ENCODE data around the gene PARL. TPM values are rescaled to one million over a fixed set of nuclear protein-coding genes. Genes with fewer than 3 reads are reported as not detected.

PARL gene
- total RNA-seq, 2 donors from 2014 or later = 31.5 to 44.3 TPM

DNA sequence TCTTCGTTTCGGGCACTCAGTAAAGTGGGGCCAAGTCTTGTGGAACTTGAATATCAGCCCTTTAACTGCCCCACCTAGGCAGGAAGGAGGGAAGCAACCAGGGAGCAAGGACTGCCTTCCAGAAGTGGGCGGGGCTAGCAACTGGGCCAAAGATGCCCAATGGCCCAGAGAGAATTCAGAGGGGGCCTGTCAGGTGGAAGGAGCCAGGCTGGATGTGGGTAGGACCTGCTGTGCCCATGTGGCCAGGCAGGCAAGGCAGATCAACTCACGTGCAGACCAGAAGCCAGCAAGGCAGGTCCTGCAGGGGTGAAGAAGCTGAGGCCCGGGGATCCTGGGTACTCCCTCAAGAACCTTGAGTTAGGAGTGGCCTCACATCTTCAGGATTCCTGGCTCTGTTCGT lies 64.8 kb downstream of the PARL start:
- no peaks in the 10 kb centered on the region for H3K27me3 ChIP-seq (replicated peaks; ENCODE audit: insufficient read depth)
- no peaks in the 10 kb centered on the region for H3K9me3 ChIP-seq
- no peaks in the 10 kb centered on the region for H3K4me1 ChIP-seq (replicated peaks)
- DNase-seq (ENCODE audit: low spot score) = no peak
- no peak overlapping the region for H3K27ac ChIP-seq
- no peaks in the 10 kb centered on the region for H3K36me3 ChIP-seq
- 72% methylated on average over 6 of the region's 6 CpGs for WGBS
- TF ChIP-seq POLR2AphosphoS5 (IDR thresholded peaks at IDR 0.05) (no peak), POLR2A (IDR thresholded peaks at IDR 0.05) (no peak)
- TF ChIP-seq, protein P1, sequence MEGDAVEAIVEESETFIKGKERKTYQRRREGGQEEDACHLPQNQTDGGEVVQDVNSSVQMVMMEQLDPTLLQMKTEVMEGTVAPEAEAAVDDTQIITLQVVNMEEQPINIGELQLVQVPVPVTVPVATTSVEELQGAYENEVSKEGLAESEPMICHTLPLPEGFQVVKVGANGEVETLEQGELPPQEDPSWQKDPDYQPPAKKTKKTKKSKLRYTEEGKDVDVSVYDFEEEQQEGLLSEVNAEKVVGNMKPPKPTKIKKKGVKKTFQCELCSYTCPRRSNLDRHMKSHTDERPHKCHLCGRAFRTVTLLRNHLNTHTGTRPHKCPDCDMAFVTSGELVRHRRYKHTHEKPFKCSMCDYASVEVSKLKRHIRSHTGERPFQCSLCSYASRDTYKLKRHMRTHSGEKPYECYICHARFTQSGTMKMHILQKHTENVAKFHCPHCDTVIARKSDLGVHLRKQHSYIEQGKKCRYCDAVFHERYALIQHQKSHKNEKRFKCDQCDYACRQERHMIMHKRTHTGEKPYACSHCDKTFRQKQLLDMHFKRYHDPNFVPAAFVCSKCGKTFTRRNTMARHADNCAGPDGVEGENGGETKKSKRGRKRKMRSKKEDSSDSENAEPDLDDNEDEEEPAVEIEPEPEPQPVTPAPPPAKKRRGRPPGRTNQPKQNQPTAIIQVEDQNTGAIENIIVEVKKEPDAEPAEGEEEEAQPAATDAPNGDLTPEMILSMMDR (IDR thresholded peaks at IDR 0.05) = no peak
- intact Hi-C loops (cut with DNase I) = no loop called here
- H3K4me3 ChIP-seq = no peak overlapping the region

DNA sequence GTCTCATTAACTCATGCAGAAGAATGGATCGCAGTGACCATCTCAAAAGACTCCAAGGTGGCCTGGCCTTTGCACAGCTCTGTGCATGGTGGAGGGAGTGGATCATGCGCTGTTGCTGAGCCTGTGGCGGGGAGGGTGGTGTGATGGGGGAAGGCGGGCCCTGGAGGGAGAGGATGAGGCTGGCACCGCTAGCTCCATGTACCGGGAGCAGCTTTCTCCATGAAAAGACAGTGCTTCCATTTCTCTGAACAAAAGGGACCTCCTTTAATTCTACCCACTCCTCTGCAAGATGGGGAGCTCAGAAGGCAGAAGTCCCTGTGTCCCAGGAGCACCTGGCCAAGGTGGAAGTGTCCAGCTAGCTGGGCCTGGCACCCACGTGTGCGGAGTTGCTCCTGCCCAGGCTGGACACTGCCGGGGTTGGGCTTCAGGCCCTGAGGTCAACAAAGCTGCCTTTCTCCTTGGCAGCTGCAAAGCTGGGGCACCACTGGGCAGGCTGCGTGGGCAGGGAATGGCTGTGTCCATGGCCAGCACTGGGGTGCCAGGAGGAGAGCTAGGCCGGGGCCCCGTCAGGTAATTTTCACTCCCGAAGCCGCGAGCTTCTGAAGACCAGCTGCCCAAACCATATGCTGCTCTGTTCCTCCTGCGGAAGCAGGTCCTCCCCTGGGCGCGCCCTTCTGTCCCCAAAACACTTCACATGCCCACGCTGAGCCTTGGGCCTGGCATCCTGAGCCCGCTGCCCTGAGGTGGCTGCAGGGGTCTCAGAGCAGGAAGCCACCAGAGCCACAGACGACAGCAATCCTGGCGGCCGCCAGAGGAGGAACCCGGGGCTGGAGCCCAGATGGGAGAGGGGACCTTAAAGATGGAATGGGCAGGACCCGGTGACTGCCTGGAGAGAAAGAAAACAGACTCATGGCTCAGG lies 65.7 kb downstream of the PARL start:
- Histone ChIP-seq H3K27ac (no peak overlapping the region), H3K4me3 (no peak overlapping the region), H3K36me3 (no peaks in the 10 kb centered on the region), H3K9me3 (no peaks in the 10 kb centered on the region), H3K27me3 (replicated peaks; ENCODE audit: insufficient read depth) (no peaks in the 10 kb centered on the region), H3K4me1 (replicated peaks) (no peaks in the 10 kb centered on the region)
- no peak for DNase-seq (ENCODE audit: low spot score)
- intact Hi-C loops (cut with DNase I) = no loop called here
- TF ChIP-seq, protein P1 (IDR thresholded peaks at IDR 0.05) = no peak
- TF ChIP-seq POLR2A (IDR thresholded peaks at IDR 0.05) (no peak), POLR2AphosphoS5 (IDR thresholded peaks at IDR 0.05) (no peak)
- WGBS = 90% methylated on average over 25 of the region's 25 CpGs

DNA sequence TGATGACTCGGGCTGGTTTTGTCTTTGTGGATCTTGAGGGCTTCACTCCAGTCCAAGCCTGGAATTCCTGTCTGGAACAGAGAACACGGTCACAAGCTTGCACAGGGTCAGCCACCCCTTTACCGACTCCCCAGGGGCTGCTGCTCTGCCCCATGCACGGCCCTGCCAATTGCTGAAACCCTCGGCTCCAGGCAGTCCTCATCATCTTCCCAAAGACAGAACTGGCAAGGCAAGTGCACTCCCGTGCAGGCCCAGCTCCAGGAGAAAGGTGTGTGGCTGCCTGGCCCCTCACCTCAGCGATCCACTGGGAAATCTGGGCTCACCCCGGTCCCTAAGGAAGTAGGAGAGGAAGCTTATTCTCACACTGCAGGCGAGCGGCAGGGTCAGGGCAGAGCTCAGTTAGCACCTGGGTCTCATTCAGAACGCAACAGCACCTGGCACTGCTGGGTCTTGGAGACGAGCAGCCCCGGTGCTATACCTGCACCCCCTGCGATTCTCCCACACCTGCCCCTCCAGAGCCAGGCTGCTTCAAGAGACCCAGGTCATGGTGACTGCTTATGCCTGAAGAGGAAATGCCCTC lies 66.5 kb downstream of the PARL start:
- Histone ChIP-seq H3K27me3 (replicated peaks; ENCODE audit: insufficient read depth) (no peaks in the 10 kb centered on the region), H3K9me3 (no peaks in the 10 kb centered on the region), H3K4me3 (no peak overlapping the region), H3K36me3 (no peaks in the 10 kb centered on the region), H3K4me1 (replicated peaks) (no peaks in the 10 kb centered on the region), H3K27ac (no peak overlapping the region)
- 80% methylated on average over 14 of the region's 14 CpGs for WGBS
- no peak for DNase-seq (ENCODE audit: low spot score)
- intact Hi-C loops (cut with DNase I) = no loop called here
- TF ChIP-seq POLR2A (IDR thresholded peaks at IDR 0.05) (no peak), POLR2AphosphoS5 (IDR thresholded peaks at IDR 0.05) (no peak)
- TF ChIP-seq, protein P1 (IDR thresholded peaks at IDR 0.05) = no peak

DNA sequence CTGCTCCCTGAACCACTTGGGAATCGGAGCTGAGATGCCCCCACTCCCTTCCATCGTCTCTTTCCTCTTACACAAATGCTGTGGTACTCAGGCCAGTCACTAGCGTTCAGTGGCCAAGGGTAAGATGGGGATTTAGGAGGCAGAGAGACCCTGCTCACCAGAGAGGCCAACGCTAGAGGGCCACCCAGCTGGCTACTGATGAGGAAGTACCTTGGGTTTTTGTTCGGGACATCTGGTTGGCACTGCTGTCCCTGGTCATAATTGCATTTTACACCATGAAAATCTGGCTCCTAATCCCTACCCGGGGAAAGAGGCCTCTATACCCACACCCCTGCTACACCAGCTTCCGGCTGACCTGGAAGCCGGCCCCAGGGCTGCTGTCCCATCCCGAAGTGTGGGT lies 67.0 kb downstream of the PARL start:
- intact Hi-C loops (cut with DNase I) = no loop called here
- Histone ChIP-seq H3K36me3 (no peaks in the 10 kb centered on the region), H3K4me1 (replicated peaks) (peaks cover 2% of the 10 kb centered on the region), H3K4me3 (no peak overlapping the region), H3K27me3 (replicated peaks; ENCODE audit: insufficient read depth) (no peaks in the 10 kb centered on the region), H3K27ac (no peak overlapping the region), H3K9me3 (no peaks in the 10 kb centered on the region)
- no peak for DNase-seq (ENCODE audit: low spot score)
- TF ChIP-seq, protein P1 (IDR thresholded peaks at IDR 0.05) = no peak
- no peak for TF ChIP-seq POLR2AphosphoS5 (IDR thresholded peaks at IDR 0.05)
- TF ChIP-seq POLR2A (IDR thresholded peaks at IDR 0.05) = no peak
- 95% methylated on average over 9 of the region's 9 CpGs for WGBS
